K562 (cell line): ENCODE measurements around the gene TYW1B. TPM values are rescaled to one million over a fixed set of nuclear protein-coding genes. Genes with fewer than 3 reads are reported as not detected.
"Not testable (repeated sequence)": the region's sequence is repeated elsewhere in the genome, so short reads cannot be mapped to it uniquely, and the experiment has no call there.

Experiments used
- CBX3 ChIP-seq, 2 experiments: IDR thresholded peaks; 1 replicate in 1 of 2; 2 replicates in 1 of 2; pipeline ENCODE4 v1.6.1; 2012; ENCODE audit warnings: inconsistent platforms in 2 of 2, low read length in 2 of 2, borderline replicate concordance in 1 of 2, control low read depth in 1 of 2
- CCNT2 ChIP-seq: IDR thresholded peaks from 2 replicates; pipeline ENCODE4 v1.6.1; 2011; ENCODE audit warnings: borderline replicate concordance, low read depth, mild to moderate bottlenecking, moderate library complexity, mixed read lengths, low read length; ENCODE audit not compliant: insufficient read length; ENCODE audit errors: extremely low read depth
- CREB1 ChIP-seq, 2 experiments: sonication (generic) in 1 of 2; formaldehyde crosslinking in 1 of 2; IDR thresholded peaks; 2 replicates each; pipeline versions ENCODE4 v1.6.1 to v1.8.0; 2012 to 2022; ENCODE audit warnings: inconsistent platforms in 1 of 2, mild to moderate bottlenecking in 1 of 2, missing genetic modification reagents in 1 of 2, moderate library complexity in 1 of 2
- CXXC5 ChIP-seq: fragments of 250-450 bp; sonication (Bioruptor Pico); IDR thresholded peaks from 2 replicates; pipeline ENCODE4 v1.8.0; 2022; ENCODE audit warnings: inconsistent platforms, mild to moderate bottlenecking, moderate library complexity
- E2F1 ChIP-seq: sonication (generic); formaldehyde crosslinking; IDR thresholded peaks from 2 replicates; pipeline ENCODE4 v1.8.1; 2023; ENCODE audit warnings: mild to moderate bottlenecking, missing genetic modification reagents, moderate library complexity
- EP400 ChIP-seq: fragments of 450-650 bp; IDR thresholded peaks from 2 replicates; pipeline ENCODE4 v1.6.1; 2017; ENCODE audit warnings: antibody characterized with exemption, mild to moderate bottlenecking, moderate library complexity
- FOXK2 ChIP-seq, 2 experiments: fragments of 450-650 bp; IDR thresholded peaks in 1 of 2; conservative IDR thresholded peaks in 1 of 2; 2 replicates each; pipeline ENCODE4 v1.6.1; 2016; ENCODE audit warnings: low read depth in 2 of 2, mild to moderate bottlenecking in 1 of 2
- JUND ChIP-seq, 2 experiments: IDR thresholded peaks; 2 replicates in 1 of 2; 3 replicates in 1 of 2; pipeline ENCODE4 v1.6.1; 2011; ENCODE audit warnings: borderline replicate concordance in 2 of 2, low read depth in 2 of 2, low read length in 2 of 2, improper control_type of control experiment in 1 of 2, missing biosample characterization in 1 of 2, missing genetic modification characterization in 1 of 2, missing genetic modification reagents in 1 of 2
- LCOR ChIP-seq: sonication (generic); formaldehyde crosslinking; IDR thresholded peaks from 2 replicates; pipeline ENCODE4 v1.8.0; 2022; ENCODE audit warnings: mild to moderate bottlenecking, missing genetic modification reagents
- MTA1 ChIP-seq: fragments of 450-650 bp; IDR thresholded peaks from 2 replicates; pipeline ENCODE4 v1.6.1; 2017; ENCODE audit warnings: borderline replicate concordance
- MTA3 ChIP-seq: fragments of 450-650 bp; formaldehyde crosslinking; IDR thresholded peaks from 2 replicates; pipeline ENCODE4 v1.6.1; 2017; ENCODE audit warnings: mild to moderate bottlenecking, borderline replicate concordance
- NONO ChIP-seq, 2 experiments: fragments of 200-400 bp in 1 of 2; fragments of 450-650 bp in 1 of 2; formaldehyde crosslinking in 1 of 2; IDR thresholded peaks; 2 replicates each; pipeline ENCODE4 v1.6.1; 2017; ENCODE audit warnings: low read depth in 2 of 2, mild to moderate bottlenecking in 2 of 2, moderate library complexity in 2 of 2, low read length in 1 of 2
- POLR2H ChIP-seq: IDR thresholded peaks from 2 replicates; pipeline ENCODE4 v1.6.1; 2016; ENCODE audit warnings: missing genetic modification characterization, low read depth, mild to moderate bottlenecking, control low read depth, missing compliant biosample characterization, moderate library complexity
- RB1 ChIP-seq: fragments of 450-650 bp; IDR thresholded peaks from 2 replicates; pipeline ENCODE4 v1.6.1; 2017; ENCODE audit warnings: low read depth, mild to moderate bottlenecking
- RBFOX2 ChIP-seq: fragments of 200-400 bp; formaldehyde crosslinking; IDR thresholded peaks from 2 replicates; pipeline ENCODE4 v1.6.1; 2017; ENCODE audit warnings: low read depth, mild to moderate bottlenecking, low read length, moderate library complexity
- SIX5 ChIP-seq, 2 experiments: IDR thresholded peaks; 2 replicates each; pipeline ENCODE4 v1.6.1; 2011; ENCODE audit warnings: low read length in 2 of 2, borderline replicate concordance in 1 of 2, low read depth in 1 of 2, mild to moderate bottlenecking in 1 of 2, moderate library complexity in 1 of 2; ENCODE audit not compliant: insufficient read depth in 1 of 2
- SMAD4 ChIP-seq: fragments of 250-450 bp; sonication (Bioruptor Pico); conservative IDR thresholded peaks from 2 replicates; pipeline ENCODE4 v1.8.0; 2021; ENCODE audit warnings: inconsistent platforms, mild to moderate bottlenecking, moderate library complexity
- TAF9B ChIP-seq: fragments of 450-650 bp; IDR thresholded peaks from 2 replicates; pipeline ENCODE4 v1.6.1; 2018; ENCODE audit warnings: mild to moderate bottlenecking; ENCODE audit not compliant: partially characterized antibody
- polyA plus RNA-seq, 8 experiments: library from polyadenylated mRNA; depleted of rRNA in 4 of 8; stranded (reverse) in 5 of 8; unstranded in 3 of 8; fragments of >200 nt; fragmentation: Nextera tagmentation in 2 of 8; fragmentation: Illumina TruSeq in 1 of 8; extraction: Ambion mirVana in 2 of 8; extraction: Trizol in 1 of 8; gene quantifications; 2 replicates each; pipeline versions ENCODE4 v1.2.1 to v1.2.3, GENCODE V29; 2011 to 2014; ENCODE audit warnings: inconsistent platforms in 1 of 8, missing spikeins in 1 of 8
- total RNA-seq, 7 experiments: library from RNA; depleted of rRNA in 6 of 7; stranded (reverse); fragments of >200 nt in 6 of 7; fragmentation: Illumina TruSeq in 2 of 7; extraction: Trizol in 2 of 7; gene quantifications; 2 replicates each; pipeline versions ENCODE4 v1.2.1 to v1.2.3, GENCODE V29; 2011 to 2021; ENCODE audit warnings: low replicate concordance in 1 of 7
- TF ChIP-seq, protein P1 (sequence below): sonication (generic); formaldehyde crosslinking; IDR thresholded peaks from 2 replicates; pipeline ENCODE4 v1.8.1; 2023; ENCODE audit warnings: mild to moderate bottlenecking, missing genetic modification reagents
- TF ChIP-seq, protein P2 (sequence below), 2 experiments: fragments of 450-650 bp; conservative IDR thresholded peaks; 2 replicates each; pipeline ENCODE4 v1.6.1; 2017; ENCODE audit warnings: mild to moderate bottlenecking in 2 of 2, moderate library complexity in 2 of 2

The TYW1B gene
- total and polyA plus RNA-seq, 9 of the 15 experiments (the other 6 are each of a cell fraction or from before 2014, with no cell fraction given) = 5.8 to 14.7 (median 9.8) TPM

- peak; percentile 37 for TF ChIP-seq SMAD4
- TF ChIP-seq, protein P1, sequence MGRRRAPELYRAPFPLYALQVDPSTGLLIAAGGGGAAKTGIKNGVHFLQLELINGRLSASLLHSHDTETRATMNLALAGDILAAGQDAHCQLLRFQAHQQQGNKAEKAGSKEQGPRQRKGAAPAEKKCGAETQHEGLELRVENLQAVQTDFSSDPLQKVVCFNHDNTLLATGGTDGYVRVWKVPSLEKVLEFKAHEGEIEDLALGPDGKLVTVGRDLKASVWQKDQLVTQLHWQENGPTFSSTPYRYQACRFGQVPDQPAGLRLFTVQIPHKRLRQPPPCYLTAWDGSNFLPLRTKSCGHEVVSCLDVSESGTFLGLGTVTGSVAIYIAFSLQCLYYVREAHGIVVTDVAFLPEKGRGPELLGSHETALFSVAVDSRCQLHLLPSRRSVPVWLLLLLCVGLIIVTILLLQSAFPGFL = 0 out of 2 replicates have a peak, but pooled peaks have one; percentile 76
- TF ChIP-seq, protein P2, sequence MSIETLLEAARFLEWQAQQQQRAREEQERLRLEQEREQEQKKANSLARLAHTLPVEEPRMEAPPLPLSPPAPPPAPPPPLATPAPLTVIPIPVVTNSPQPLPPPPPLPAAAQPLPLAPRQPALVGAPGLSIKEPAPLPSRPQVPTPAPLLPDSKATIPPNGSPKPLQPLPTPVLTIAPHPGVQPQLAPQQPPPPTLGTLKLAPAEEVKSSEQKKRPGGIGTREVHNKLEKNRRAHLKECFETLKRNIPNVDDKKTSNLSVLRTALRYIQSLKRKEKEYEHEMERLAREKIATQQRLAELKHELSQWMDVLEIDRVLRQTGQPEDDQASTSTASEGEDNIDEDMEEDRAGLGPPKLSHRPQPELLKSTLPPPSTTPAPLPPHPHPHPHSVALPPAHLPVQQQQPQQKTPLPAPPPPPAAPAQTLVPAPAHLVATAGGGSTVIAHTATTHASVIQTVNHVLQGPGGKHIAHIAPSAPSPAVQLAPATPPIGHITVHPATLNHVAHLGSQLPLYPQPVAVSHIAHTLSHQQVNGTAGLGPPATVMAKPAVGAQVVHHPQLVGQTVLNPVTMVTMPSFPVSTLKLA (conservative IDR thresholded peaks at IDR 0.05) = peak; percentile 82 to 91
- peak; percentile 59; the same call in 1 of the 2 replicates for TF ChIP-seq RB1
- peak; percentile 45 for TF ChIP-seq CCNT2
- TF ChIP-seq POLR2H = peak; percentile 73
- peak; percentile 63; the same call in 1 of the 2 replicates for TF ChIP-seq MTA3
- TF ChIP-seq LCOR (CRISPR knock-in tag) = peak; percentile 93
- TF ChIP-seq TAF9B = peak; percentile 73
- peak; percentile 72 for TF ChIP-seq CXXC5
- peak; percentile 69; the same call in 1 of the 2 replicates for TF ChIP-seq JUND (IDR thresholded peaks at IDR 0.05; ENCODE audit: borderline replicate concordance, low read depth, low read length)
- TF ChIP-seq JUND (tag; IDR thresholded peaks at IDR 0.05; ENCODE audit: borderline replicate concordance, low read depth, low read length) = not testable (repeated sequence)
- TF ChIP-seq NONO (IDR thresholded peaks at IDR 0.05; ENCODE audit: low read depth in 2 of 2, low read length in 1 of 2) = peak in 1 of 2 experiments; percentile 50; a peak in 1 of 4 replicates
- peak in 1 of 2 experiments; percentile 53; a peak in 1 of 3 replicates for TF ChIP-seq CBX3 (IDR thresholded peaks at IDR 0.05; ENCODE audit: borderline replicate concordance in 1 of 2, low read length in 2 of 2)
- TF ChIP-seq FOXK2 (conservative IDR thresholded peaks at IDR 0.05 in 1 of 2, IDR thresholded peaks at IDR 0.05 in 1 of 2; ENCODE audit: low read depth in 2 of 2) = peak; percentile 83 to 88
- peak in 1 of 2 experiments; percentile 40; a peak in 1 of 4 replicates for TF ChIP-seq SIX5 (IDR thresholded peaks at IDR 0.05; ENCODE audit: borderline replicate concordance in 1 of 2, insufficient read depth in 1 of 2, low read depth in 1 of 2, low read length in 2 of 2)
- TF ChIP-seq EP400 = peak; percentile 93
- peak; percentile 97 for TF ChIP-seq RBFOX2
- TF ChIP-seq CREB1 (IDR thresholded peaks at IDR 0.05) = peak; percentile 92
- TF ChIP-seq CREB1 (CRISPR knock-in tag; IDR thresholded peaks at IDR 0.05) = peak; percentile 95
- TF ChIP-seq MTA1 = peak; percentile 94
- peak; percentile 45; the same call in 1 of the 2 replicates for TF ChIP-seq E2F1 (CRISPR knock-in tag)
These were observed 1.3 kb upstream of the TYW1B start (continued) for GRCh38 chr7:72829291-72829686.
